Measurements from ENCODE around the gene NRXN3.

DNA sequence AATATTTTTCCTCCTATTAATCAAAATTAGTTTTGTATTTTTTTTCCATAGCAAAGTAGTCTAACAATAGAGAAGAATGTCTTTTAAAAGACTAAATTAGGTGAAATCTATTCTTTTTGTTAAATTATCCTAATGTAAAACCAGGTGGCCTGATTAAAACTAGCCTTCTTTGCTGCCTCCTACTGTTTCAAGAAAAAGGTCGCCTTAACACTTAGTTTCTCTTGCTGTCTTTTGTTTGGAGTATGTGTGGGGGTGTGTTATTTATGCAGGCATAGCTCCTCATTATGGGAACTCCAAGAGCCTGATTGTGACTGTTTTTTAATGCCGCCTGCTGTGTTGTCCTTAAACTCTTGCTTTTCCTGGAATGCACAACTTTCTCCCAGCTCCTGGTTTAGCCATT is 1185.9 kb downstream of the NRXN3 start:
- TF ChIP-seq, protein P1, sequence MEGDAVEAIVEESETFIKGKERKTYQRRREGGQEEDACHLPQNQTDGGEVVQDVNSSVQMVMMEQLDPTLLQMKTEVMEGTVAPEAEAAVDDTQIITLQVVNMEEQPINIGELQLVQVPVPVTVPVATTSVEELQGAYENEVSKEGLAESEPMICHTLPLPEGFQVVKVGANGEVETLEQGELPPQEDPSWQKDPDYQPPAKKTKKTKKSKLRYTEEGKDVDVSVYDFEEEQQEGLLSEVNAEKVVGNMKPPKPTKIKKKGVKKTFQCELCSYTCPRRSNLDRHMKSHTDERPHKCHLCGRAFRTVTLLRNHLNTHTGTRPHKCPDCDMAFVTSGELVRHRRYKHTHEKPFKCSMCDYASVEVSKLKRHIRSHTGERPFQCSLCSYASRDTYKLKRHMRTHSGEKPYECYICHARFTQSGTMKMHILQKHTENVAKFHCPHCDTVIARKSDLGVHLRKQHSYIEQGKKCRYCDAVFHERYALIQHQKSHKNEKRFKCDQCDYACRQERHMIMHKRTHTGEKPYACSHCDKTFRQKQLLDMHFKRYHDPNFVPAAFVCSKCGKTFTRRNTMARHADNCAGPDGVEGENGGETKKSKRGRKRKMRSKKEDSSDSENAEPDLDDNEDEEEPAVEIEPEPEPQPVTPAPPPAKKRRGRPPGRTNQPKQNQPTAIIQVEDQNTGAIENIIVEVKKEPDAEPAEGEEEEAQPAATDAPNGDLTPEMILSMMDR (IDR thresholded peaks at IDR 0.05; ENCODE audit: insufficient read depth, low read length, poor library complexity, severe bottlenecking) = no peak
- TF ChIP-seq EZH2phosphoT487 (conservative IDR thresholded peaks at IDR 0.05; ENCODE audit: low read length) = no peak
